Esophagus squamous epithelium (tissue), 5 donors: ENCODE data around the gene PDGFRA. TPM values are rescaled to one million over a fixed set of nuclear protein-coding genes. Genes with fewer than 3 reads are reported as not detected.

ENCODE experiments used
- DNase-seq: peaks from one replicate; lab custom pipeline; 2025; lab: John Stamatoyannopoulos, UW
- H3K27ac ChIP-seq, 4 donors: fragments of 200-600 bp; sonication (generic); one replicate each; pipeline ENCODE4 v1.5.1; 2016 to 2019; ENCODE audit warnings: mild to moderate bottlenecking in 1 of 4
- H3K27me3 ChIP-seq, 4 donors: fragments of 200-600 bp; sonication (generic); 1 replicate in 3 of 4; 2 replicates in 1 of 4; pipeline versions ENCODE4 v1.5.1 to v1.6.0; 2017 to 2021; ENCODE audit warnings: antibody characterized with exemption in 1 of 4
- H3K36me3 ChIP-seq, 3 donors: fragments of 200-600 bp; sonication (generic); one replicate each; pipeline ENCODE4 v1.5.1; 2016 to 2019
- H3K4me1 ChIP-seq, 3 donors: fragments of 200-600 bp; sonication (generic); one replicate each; pipeline ENCODE4 v1.5.1; 2017 to 2019
- H3K4me3 ChIP-seq, 4 donors: fragments of 200-600 bp; sonication (generic); 1 replicate in 3 of 4; 2 replicates in 1 of 4; pipeline ENCODE4 v1.5.1; 2016 to 2019; ENCODE audit warnings: mild to moderate bottlenecking in 2 of 4, moderate library complexity in 1 of 4
- H3K9me3 ChIP-seq, 3 donors: fragments of 200-600 bp; sonication (generic); one replicate each; pipeline ENCODE4 v1.5.1; 2016 to 2019
- CTCF ChIP-seq, 6 experiments: fragments of 450-650 bp in 4 of 6; fragments of 200-600 bp in 2 of 6; sonication (generic) in 2 of 6; IDR thresholded peaks; one replicate each; pipeline ENCODE4 v1.5.1; 2016 to 2019; ENCODE audit warnings: antibody characterized with exemption in 6 of 6, mild to moderate bottlenecking in 4 of 6, moderate library complexity in 4 of 6
- POLR2A ChIP-seq, 4 donors: fragments of 450-650 bp; IDR thresholded peaks; one replicate each; pipeline ENCODE4 v1.6.1; 2017; ENCODE audit warnings: antibody characterized with exemption in 4 of 4, mild to moderate bottlenecking in 4 of 4, moderate library complexity in 3 of 4
- WGBS, 2 donors: methylation state at CpG; one replicate each; pipeline ENCODE4 v1.1.5; 2018; 5-methylcytosine and 5-hydroxymethylcytosine counted together
- intact Hi-C: fragments of 100-400 bp; cut with DNase I; formaldehyde crosslinking; loops from one replicate; pipeline ENCODE4 v1.15.0; 2022
- total RNA-seq, 4 donors: library from RNA; depleted of rRNA; stranded (reverse); fragments of >200 nt; gene quantifications; one replicate each; pipeline ENCODE4 v1.1.0, GENCODE V29; 2016
- donor health status: DM: yes; HTN: yes; CAD: no.

Gene PDGFRA
- total RNA-seq, 4 donors from 2014 or later: 10.8 to 81.8 (median 28.3) TPM

GRCh38 chr4:54229631-54230483 lies 764 bp downstream of the PDGFRA start:
- H3K4me1 ChIP-seq: peaks cover 46 to 98% (median 67%) of the 10 kb centered on the region in 3 donors
- no peak for DNase-seq
- H3K4me3 ChIP-seq: peak overlapping the region; percentile 36 to 79 (median 60)
- no peaks in the 10 kb centered on the region for H3K9me3 ChIP-seq
- H3K27ac ChIP-seq: peak overlapping the region; percentile 88 to 91 (median 88)
- intact Hi-C loops: loop anchor here (10.0 kb wide), 2 partner anchors 1035 to 1855 kb away; no protein-coding TSS in a partner anchor
- TF ChIP-seq POLR2A (IDR thresholded peaks at IDR 0.05) (no peak), CTCF (IDR thresholded peaks at IDR 0.05) (no peak)
- peaks cover 0 to 98% (median 37%) of the 10 kb centered on the region in 4 donors for H3K27me3 ChIP-seq
- H3K36me3 ChIP-seq: no peaks in the 10 kb centered on the region
- 2 to 8% methylated on average over 17 to 37 of the region's 63 CpGs for WGBS, 2 donors

DNA sequence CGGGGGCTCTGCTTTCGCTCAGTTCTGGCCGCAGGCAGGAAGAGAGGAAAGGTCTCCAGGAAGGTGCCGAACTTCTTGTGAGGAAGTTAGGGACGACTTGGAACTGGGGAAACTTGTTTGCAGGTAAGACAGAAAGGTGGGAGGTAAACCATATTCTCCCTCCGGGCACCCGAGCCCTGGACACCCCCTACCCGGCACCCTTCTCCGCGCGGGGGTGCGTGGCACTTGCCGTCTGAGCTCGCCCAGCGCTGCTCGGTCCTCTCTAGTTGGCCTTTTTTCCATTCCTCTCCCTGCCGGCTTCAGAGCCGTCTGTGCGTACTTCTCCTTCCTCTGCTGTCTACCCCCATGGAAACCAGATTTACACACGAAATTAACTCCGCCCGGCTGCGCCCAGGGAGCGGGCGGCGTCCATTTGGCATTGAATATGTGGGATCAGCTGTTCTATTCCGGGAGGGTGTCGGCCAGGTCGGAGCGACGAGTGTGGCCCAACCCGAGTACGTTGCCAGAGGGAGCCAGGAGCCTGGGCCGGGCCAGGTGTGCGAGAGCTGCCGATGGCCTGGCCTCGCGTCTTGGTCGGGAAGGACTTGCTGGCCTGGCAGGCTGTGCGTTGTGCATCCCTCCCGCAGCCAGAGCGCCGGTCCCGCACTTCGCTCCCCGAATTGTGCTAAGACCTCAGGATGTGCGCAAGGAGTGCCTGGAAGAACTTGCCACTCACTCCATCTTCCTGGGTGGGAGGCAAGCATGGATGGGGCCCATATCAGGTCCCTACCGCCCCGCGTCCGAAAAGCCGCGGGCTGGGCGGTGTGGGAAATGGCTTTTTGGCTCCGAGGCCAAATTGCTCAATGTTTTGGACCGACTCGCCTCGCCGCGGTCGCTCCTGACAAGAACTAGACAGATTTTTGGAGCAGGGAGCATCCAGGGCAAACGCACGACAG lies 1.7 kb downstream of the PDGFRA start:
- Histone ChIP-seq H3K27ac (peak overlapping the region; percentile 88 to 91 (median 88)), H3K9me3 (no peaks in the 10 kb centered on the region), H3K36me3 (no peaks in the 10 kb centered on the region), H3K4me1 (peaks cover 40 to 93% (median 64%) of the 10 kb centered on the region in 3 donors), H3K4me3 (peak overlapping the region; percentile 36 to 79 (median 60)), H3K27me3 (peaks cover 0 to 96% (median 37%) of the 10 kb centered on the region in 4 donors)
- WGBS, 2 donors: 0 to 2% methylated on average over 17 to 20 of the region's 63 CpGs
- no peak for DNase-seq
- intact Hi-C loops: loop anchor here (10.0 kb wide), 2 partner anchors 1036 to 1856 kb away; no protein-coding TSS in a partner anchor
- peak in 2 of 4 donors; percentile 34 to 39 for TF ChIP-seq POLR2A (IDR thresholded peaks at IDR 0.05)
- no peak for TF ChIP-seq CTCF (IDR thresholded peaks at IDR 0.05)

- no peaks in the 10 kb centered on the region for H3K9me3 ChIP-seq
- intact Hi-C loops: loop anchor here (10.0 kb wide), 2 partner anchors 1037 to 1857 kb away; no protein-coding TSS in a partner anchor
- no peak for TF ChIP-seq POLR2A (IDR thresholded peaks at IDR 0.05)
- no peak for TF ChIP-seq CTCF (IDR thresholded peaks at IDR 0.05)
- no peaks in the 10 kb centered on the region for H3K36me3 ChIP-seq
- H3K4me3 ChIP-seq: peak overlapping the region; percentile 36 to 79 (median 60)
- no peak for DNase-seq
- peaks cover 34 to 91% (median 58%) of the 10 kb centered on the region in 3 donors for H3K4me1 ChIP-seq
- peak overlapping the region; percentile 88 to 91 (median 88) for H3K27ac ChIP-seq
- WGBS, 2 donors: 13% methylated on average over 16 of the region's 20 CpGs; no CpG with 5 or more reads in 1 of the 2 donors
- peaks cover 0 to 96% (median 36%) of the 10 kb centered on the region in 4 donors for H3K27me3 ChIP-seq
Observed at GRCh38 chr4:54231419-54231767, 2.3 kb downstream of the PDGFRA start.

- H3K27ac ChIP-seq: peak overlapping the region; percentile 88 to 91 (median 88)
- no peaks in the 10 kb centered on the region for H3K36me3 ChIP-seq
- intact Hi-C loops: loop anchor here (10.0 kb wide), 2 partner anchors 1037 to 1857 kb away; no protein-coding TSS in a partner anchor
- 2 to 14% methylated on average over 16 to 19 of the region's 63 CpGs for WGBS, 2 donors
- H3K9me3 ChIP-seq: no peaks in the 10 kb centered on the region
- DNase-seq: no peak
- H3K4me3 ChIP-seq: peak overlapping the region; percentile 36 to 79 (median 60)
- peaks cover 0 to 93% (median 32%) of the 10 kb centered on the region in 4 donors for H3K27me3 ChIP-seq
- peaks cover 27 to 85% (median 51%) of the 10 kb centered on the region in 3 donors for H3K4me1 ChIP-seq
- TF ChIP-seq POLR2A (IDR thresholded peaks at IDR 0.05) (no peak), CTCF (IDR thresholded peaks at IDR 0.05) (no peak)
Observed at GRCh38 chr4:54231768-54232688, 2.9 kb downstream of the PDGFRA start.
